HG02970 (cell line): ENCODE data around the gene PHETA1.
A peak's percentile ranks its signal among the peaks of the same experiment; 100 is the strongest.
"Not testable (repeated sequence)": the region's sequence is repeated elsewhere in the genome, so short reads cannot be mapped to it uniquely, and the experiment has no call there.

Source experiments
- ATAC-seq: cut with Tn5 transposase; IDR thresholded peaks from one replicate; pipeline ENCODE4 v1.9.1; 2021; ENCODE audit warnings: mild to moderate bottlenecking, moderate library complexity, moderate number of reproducible peaks; ENCODE audit not compliant: unreplicated experiment, low FRiP score

The PHETA1 gene

DNA sequence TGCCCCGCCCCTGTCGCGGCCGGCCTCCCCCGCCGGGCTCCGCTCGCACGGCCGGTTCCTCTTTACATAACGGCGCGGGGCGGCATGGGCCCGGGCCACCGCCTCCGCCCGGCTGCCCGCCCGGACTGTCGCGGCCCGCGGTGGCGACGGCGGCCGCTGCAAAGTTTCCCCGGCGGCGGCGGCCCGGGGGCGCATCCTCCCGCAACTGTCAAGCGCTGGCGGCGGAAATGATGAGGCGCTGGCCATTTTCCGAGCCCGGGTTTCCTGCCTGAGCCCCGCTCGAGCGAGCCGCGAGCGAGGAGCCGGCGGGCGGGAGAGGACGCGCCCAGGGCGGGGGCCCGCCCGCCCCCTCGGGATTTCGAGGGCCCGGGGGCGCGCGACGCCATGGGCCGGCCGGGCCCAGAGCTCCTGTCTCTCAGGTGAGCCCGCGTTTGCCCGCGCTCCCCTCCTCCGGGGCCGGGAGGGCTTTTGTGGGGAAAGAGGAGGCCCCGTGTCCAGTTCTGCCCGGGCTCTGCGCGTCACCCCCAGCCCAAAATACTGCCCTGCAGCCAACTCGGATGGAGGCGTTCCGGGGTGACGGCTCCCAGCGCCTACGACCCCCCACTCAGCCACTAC is 37.1 kb upstream of the PHETA1 start, which contains the start of gene SH2B3:
Gene SH2B3, plus strand, starts transcription at position 65 of the 615 bp plus-strand sequence. CDS start 12,223 bp downstream, outside the sequence.
- ATAC-seq, result no peak

DNA sequence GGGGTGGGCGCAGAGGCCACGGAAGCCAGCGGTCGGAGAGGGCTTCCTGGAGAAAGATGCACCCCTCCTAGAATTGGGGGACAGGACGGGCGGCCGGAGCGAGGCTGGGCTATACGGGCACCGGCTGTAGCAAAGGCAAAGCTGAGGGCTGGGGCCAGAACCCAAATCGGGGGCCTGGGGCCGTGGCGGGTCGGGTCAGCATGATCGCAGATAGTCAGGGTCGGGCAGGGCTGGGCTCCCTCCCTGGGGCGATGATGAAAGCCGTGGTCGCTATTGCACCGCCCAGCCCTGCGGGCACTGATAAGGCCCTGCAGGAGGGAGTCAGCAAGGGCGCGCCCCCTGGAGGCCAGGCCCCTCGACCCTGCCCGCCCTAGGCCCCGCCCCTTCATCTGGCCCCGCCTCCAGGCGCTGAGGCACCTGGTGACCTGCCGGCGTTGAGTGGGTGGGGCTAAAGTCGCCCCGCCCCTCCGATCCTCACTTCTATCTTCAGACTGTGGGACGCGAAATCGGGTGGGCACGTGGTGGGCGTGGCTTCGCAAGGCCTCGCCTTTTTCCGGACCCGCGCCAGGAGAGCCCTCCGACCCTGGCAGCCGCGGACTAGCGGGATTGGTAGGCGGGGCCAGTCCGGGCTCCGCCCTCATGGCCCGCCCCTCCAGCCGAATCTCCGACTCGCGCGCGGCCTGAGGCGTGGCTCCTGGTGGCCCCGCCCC is 36.4 kb upstream of the PHETA1 start:
- peak; percentile 57 for ATAC-seq

DNA sequence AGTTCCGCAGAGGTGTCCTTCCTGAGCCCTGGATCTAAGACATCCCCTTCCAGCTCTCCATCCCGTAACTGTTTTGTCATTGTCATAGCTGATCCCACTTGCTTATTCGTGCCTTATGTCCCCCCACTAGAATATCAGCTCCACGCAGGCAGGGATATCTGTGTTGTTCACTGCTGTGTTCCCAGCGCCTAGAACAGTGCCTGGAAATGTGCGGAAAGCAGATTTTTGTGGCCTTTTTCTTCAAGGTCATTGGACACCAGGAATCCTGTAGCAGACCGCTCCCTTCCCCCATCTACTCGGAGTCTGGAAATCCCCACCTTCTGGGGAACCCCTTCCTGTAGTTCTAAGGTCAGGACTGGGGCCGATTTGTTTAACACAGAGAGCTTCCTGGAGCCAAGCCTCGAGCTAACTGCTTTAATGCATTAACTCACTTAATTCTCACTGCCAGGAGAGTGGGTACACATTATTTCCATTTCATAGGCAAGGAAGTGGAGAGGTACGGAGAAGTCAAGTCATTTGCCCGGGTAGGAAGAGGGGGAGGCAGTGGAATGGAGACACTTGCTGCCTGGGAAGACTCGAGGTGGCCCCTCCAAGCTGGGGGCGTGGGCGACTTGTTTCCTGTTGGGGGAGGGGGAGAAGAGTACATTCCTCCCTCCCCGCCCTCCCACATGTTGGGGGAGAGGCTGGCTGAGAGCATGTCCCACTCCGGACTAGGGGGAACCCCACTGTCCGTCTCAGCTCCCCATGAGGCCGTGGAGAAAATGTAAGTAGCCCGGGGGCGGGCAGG is 35.7 kb upstream of the PHETA1 start:
- peak; percentile 15 for ATAC-seq

DNA sequence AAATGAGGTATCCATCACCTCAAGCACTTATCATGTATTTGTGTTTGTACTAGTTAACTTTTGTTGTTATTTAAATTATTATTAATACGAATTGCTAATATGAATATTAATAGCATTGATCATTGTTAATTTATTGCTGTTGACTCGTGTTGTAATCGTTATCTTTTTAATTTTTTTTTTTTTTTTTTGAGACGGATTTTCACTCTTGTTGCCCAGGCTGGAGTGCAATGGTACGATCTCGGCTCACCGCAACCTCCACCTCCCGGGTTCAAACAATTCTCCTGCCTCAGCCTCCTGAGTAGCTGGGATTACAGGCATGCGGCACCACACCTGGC is 33.6 kb upstream of the PHETA1 start:
- not testable (repeated sequence) for ATAC-seq

DNA sequence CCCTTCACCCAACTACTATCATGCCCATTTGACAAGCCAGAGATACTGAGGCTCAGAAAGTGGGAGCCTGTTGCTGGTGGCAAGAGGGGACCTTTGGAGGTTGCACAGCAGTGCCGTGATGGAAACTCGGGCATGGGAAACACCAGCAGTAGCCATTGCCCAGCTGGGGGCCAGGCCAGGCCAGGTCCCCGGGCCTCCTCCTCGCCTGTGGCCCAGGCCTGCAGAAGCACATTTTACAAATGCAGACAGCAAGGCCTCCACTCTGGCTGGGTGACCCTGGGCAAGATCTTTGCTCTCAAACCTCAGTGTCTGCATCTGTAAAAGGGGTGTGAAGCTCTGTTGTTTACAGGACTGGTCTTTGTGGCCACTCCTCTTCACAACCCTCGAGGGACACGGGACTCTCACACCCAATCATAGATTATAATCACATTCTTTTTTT is 32.3 kb upstream of the PHETA1 start:
- no peak for ATAC-seq

DNA sequence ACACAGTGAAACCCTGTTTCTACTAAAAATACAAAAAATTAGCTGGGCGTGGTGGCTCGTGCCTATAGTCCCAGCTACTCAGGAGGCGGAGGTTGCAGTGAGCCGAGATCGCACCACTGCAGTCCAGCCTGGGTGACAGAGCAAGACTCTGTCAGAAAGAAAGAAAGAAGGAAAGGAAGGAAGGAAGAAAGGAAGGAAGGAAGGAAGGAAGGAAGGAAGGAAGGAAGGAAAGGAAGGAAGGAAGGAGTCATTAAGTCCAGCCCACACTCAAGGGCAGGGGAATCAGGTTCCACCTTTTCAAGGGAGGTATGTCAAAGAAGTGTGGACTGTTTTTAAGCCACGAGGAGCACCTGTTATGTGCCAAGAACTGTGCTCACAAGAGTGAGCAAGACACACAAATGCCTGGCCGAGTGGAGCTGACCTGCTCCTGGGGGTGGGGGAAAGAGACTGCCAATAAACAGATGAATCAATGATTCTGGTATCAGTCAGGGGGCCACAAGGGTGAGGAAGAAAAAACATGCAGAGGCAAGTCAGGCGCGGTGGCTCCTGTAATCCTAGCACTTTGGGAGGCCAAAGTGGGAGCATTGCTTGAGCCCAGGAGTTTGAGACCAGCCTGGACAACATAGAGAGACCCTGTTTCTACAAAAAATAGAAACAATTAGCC is 31.0 kb upstream of the PHETA1 start:
- not testable (repeated sequence) for ATAC-seq

DNA sequence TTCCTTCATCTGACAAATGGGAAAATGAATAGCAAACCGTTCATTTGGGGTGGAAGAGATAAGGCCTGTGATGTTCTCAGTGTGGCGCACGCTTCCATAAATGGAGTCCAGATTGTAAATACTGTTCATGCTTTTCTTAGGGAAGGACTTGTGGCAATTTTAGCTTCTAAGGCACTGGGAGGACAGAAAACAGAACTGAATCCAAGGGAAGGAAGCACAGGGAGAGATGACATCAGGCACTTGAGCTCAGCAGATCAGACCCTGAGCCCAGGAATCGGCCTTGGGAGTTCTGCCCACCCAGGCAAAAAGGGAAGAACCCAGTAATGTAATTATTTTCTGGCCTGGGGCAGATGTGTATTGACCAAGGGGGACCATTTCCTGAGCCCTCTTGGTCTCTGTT is 29.6 kb upstream of the PHETA1 start:
- ATAC-seq, result no peak

DNA sequence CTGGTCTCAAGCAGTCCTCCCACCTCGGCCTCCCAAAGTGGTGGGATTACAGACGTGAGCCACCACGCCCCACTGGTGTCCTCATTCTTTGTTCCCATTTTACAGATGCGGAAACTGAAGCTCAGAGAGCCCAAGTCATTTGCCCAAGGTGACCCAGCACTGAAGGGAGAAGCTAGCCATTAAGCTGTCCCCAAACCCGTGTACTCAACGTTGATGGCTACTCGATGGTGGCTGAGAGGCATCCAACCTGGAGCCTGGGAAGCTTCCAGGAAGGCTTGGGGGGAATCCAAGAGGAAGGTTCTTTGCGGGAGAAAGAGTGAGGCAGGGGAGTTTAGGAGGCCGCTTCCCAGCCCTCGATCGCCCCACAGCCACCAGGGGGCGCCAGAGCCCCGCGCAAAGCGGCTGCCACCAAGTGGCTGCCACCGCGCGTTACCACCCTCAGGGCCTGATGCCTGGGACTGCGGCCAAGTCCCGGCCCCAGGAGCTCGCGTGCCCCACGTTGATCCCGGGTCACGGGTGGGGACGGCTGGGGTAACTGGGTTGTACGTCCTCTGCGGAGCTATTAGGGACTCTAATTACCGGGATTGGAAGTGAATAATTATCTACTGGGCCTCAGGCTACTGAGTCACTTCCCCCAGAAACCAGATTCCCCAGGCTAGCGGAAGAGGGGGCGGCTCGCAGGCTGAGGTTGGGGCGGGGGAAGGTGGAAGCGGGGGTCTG is 28.0 kb upstream of the PHETA1 start:
- ATAC-seq, result peak; percentile 67

DNA sequence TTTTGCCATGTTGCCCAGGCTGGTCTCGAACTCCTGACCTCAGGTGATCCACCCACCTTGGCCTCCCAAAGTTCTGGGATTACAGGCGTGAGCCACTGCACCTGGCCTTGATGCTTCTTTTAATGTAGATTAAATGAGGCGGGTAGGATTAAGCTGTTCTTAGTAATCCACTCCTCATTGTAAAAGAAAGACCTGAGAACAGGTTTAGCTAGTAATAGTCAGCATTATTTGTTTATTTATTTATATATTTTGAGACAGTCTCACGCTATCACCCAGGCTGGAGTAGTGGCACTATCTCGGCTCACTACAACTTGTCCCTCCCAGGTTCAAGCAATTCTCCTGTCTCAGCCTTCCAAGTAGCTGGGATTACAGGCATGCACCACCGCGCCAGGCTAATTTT is 27.4 kb upstream of the PHETA1 start:
- not testable (repeated sequence) for ATAC-seq

DNA sequence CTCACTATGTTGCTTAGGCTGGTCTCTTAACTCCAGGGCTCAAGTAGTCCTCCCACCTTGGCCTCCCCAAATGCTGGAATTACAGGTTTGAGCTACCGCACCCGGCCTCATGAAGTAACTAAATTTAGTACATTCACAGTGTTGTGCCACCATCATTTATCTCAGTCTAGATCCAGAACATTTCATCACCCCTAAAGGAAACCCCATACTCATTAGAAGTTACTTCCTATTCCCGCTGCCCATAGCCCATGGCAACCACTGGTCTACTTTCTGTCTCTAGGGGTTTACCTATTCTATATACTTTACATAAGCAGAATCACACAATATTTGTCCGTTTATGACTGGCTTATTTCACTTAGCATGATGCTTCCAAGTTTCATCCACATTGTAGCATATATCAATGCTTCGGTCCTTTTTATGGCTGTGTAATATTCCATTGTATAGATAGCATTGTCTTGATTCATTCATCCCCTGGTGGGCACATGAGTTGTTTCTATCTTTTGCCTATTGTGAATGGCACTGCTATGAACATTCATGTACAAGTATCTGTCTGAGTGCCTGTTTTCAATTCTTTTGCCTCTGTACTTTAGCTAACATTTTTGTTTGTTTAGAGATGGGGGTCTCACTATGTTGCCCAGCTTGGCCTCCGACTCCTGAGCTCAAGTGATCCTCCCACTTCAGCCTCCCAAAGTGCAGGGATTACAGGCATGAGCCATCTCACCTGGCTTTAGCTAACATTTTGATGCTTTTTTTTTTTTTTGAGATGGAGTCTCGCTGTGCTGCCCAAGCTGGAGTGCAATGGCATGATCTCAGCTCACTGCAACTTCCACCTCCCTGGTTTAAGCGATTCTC is 26.7 kb upstream of the PHETA1 start:
- ATAC-seq, result no peak

DNA sequence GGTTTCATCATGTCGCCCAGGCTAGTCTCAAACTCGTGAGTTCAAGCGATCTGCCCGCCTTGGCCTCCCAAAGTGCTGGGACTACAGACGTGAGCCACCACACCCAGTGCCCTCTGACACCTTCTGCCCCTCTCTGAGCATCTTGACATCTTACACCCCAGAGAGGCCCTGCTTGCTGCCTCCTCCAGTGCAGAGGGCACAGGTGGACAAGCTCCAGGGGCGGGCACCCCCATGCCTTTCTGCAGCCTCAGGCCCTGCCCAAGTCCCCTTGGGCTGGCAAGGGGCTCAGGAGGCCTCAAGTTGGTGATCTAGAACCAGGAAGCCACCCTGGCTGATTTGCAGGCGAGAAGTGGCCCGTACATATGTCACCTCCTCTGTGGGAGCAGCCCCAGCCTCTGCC is 25.6 kb upstream of the PHETA1 start:
- no peak for ATAC-seq

DNA sequence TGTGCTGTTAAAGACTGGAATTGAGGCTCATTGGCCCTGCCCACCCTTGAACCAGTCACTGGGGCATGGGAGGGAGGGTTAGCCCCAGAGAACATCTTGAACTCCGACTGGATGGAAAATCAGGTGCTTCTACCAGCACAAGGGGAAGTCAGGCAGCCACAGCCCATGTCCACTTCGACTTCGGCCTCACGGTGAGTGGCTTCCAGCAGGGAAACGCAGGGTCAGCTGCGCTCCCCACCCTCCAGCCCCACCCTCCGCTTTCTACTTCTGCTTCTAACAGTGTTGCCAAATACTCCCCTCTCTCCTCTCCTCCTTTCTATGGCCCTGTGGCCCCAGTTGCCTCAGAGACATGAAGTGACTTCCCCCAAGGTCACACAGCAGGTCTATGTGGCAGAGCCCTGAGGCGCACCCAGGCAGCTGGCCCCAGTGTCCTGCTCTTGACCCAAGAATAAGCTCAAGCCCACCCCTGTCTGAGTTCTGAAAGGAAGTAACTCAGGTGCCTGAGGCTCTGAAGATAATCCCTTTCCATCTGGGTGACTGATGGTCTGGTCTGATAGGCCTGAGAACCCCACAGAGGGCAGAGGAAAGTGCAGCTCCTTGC is 24.9 kb upstream of the PHETA1 start:
- ATAC-seq, result no peak

DNA sequence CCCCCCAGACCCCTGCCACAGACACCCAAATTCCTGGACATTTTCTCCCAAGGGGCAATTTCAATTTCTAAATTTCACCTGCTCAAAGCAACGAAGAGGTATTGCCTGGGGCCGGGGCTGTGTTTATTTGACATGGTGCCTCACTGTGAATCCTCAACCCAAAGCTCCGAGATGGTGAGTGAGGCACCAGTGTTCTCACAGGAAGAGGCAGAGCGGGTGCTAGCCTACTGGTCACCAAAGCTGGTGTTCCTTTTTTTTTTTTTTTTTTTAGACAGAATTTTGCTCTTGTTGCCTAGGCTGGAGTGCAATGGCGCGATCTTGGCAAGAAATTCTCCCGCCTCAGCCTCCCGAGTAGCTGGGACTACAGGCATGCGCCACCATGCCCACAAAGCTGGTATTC is 22.0 kb upstream of the PHETA1 start:
- no peak for ATAC-seq

DNA sequence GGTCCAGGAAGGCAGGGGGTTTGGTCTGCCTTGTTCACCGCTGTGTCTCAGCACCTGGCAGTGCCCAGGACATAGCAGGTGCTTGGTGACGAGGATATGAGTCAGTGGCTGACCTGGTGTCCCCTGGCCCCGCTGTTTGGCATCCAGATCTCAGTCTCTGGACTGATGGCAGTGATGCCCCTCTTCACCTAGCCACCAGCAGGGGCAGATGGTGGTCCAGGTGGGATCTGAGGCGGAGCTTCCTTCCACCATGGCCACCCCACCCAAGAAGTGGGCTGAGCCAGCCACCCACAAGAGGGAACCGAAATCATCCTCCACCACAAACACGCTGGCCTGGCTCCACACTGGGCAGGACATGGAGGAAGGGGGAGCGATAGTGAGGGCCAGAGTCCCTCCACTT is 20.7 kb upstream of the PHETA1 start:
- no peak for ATAC-seq

DNA sequence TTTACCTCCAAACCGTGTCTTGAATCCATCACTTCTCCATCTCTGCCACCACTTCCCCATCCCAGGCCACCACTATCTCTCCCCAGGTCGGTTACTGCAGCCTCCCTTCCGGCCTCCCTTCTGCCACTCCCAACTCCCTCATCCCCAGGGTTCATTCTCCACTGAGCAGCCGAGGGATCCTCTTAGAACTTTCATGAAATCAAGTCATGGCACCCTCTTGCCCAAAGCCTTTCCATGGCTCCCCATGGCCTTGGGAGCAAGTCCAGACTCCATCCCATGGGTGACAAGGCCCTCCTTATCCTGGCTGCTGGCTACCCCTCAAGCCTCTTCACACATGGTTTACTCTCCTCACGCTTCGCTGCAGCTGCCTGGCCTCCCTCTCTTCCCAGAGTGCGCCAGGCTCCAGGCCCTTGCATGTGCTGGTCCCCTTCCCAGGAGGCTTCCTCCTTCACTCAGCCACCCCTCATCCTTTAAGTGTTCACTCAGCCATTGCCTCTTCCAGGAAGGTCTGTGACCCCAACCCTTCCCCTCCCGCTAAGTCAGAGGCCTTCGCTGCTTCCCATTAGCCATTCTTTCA is 18.9 kb upstream of the PHETA1 start:
- ATAC-seq, result no peak

DNA sequence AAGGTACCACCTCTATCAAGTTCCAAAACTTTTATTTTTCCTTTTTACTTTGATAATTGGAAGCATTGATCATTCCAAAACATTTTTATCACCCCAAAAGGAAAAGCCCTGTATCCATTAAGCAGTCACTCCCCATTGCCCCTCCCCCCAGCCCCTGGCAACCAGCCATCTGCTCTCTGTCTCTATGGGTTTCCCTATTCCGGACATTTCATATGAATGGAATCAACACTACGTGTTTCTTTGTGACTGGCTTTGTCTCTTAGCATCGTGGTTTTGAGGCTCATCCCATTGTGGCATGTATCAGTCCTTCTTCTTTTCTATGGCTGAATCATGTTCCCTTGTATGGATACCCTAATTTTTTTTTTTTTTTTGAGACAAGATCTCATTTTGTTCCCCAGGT is 18.0 kb upstream of the PHETA1 start:
- ATAC-seq, result no peak

DNA sequence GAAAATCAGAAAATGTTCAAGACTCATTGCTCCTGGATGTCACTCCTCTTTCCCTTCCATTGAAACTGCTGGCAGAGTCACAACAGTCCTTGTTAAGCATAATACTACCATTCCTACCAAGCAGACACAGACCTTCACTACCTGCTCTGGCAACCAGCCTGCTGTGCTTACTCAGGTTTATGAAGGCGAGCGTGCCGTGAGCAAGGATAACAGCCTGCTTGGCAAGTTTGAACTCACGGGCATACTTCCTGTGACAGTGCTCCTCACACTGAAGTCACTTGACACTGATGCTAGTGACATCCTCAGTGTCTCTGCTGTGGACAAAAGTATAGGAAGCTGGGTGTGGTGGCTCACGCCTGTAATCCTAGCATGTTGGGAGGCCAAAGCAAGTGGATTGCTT is 15.7 kb upstream of the PHETA1 start:
- ATAC-seq, result no peak

DNA sequence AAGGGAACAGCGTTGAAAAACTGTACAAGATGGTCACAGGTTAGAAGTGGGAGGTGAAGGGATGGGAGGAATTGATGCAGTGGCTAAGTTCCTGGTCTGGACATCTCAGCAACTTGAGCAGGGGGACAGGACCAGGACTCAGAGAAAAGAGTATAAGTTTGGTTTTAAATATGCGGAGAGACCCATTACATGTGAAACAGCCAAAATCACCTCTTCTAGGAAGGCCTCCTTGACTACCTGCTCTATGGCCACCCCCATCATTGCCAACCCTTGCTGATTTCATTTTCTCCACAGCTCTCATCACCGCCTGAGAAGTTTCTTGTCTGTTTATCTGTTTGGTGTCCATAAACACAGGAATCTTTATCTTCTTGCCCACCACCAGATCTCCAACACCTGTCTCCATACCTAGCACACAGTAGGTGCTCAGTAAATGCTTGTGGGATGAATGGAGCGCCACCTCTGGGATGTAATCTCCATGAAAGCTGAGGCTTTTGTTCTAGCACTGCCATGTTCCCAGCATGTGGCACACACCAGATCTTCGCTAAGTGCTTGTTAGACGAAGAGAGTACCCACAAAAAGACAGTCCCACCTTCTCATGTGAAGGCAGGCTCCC is 11.2 kb upstream of the PHETA1 start:
- ATAC-seq, result no peak
